ENCODE data around the gene OR5B17.

DNA sequence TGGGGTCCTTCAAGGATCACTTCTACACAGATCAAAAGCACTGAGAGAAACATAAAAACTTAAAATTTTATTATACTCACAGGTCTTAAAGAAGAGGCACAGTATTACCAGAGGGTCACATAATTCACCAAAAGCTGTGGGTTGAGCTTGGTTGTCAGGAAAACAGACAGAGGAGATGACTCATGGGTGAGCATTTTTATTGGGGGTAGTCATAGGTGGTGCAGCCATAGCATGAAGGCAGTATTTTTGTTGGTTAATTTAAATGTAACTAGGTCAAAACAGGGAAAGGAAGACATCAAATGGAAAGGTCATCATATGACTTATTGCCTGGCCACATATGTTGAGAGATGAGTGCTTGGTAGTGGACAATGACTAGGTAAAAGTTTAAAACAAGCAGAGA lies 24.2 kb downstream of the OR5B17 start:
- TF ChIP-seq, protein P1, sequence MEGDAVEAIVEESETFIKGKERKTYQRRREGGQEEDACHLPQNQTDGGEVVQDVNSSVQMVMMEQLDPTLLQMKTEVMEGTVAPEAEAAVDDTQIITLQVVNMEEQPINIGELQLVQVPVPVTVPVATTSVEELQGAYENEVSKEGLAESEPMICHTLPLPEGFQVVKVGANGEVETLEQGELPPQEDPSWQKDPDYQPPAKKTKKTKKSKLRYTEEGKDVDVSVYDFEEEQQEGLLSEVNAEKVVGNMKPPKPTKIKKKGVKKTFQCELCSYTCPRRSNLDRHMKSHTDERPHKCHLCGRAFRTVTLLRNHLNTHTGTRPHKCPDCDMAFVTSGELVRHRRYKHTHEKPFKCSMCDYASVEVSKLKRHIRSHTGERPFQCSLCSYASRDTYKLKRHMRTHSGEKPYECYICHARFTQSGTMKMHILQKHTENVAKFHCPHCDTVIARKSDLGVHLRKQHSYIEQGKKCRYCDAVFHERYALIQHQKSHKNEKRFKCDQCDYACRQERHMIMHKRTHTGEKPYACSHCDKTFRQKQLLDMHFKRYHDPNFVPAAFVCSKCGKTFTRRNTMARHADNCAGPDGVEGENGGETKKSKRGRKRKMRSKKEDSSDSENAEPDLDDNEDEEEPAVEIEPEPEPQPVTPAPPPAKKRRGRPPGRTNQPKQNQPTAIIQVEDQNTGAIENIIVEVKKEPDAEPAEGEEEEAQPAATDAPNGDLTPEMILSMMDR (conservative IDR thresholded peaks at IDR 0.05 in 1 of 2, IDR thresholded peaks at IDR 0.05 in 1 of 2; ENCODE audit: extremely low read depth in 1 of 2, insufficient read depth in 1 of 2, low read depth in 1 of 2, low read length in 2 of 2): no peak
- TF ChIP-seq EZH2 (IDR thresholded peaks at IDR 0.05; ENCODE audit: borderline replicate concordance, low read length): no peak

All from mammary epithelial cell (primary cell).